CD4-positive, alpha-beta memory T cell (primary cell): ENCODE measurements around the gene PTPRT. TPM values are rescaled to one million over a fixed set of nuclear protein-coding genes. Genes with fewer than 3 reads are reported as not detected.
"Not testable (repeated sequence)": the region's sequence is repeated elsewhere in the genome, so short reads cannot be mapped to it uniquely, and the experiment has no call there.

ENCODE experiments used
- CTCF ChIA-PET: fragments of 350-600 bp; sonication (Branson Sonifier 250); formaldehyde crosslinking; loops from one replicate; lab custom pipeline; 2021; ENCODE audit warnings: inconsistent platforms; ENCODE audit not compliant: partially characterized antibody; lab: Charles Lee
- POLR2A ChIA-PET: fragments of 350-600 bp; sonication (Branson Sonifier 250); formaldehyde crosslinking; loops from one replicate; lab custom pipeline; 2021; ENCODE audit not compliant: partially characterized antibody; lab: Charles Lee
- DNase-seq, 5 donors: peaks; one replicate each; pipeline versions ENCODE4 v3.0.0 to v3.0.0-alpha.2; 2020 to 2022; ENCODE audit warnings: mixed read lengths in 1 of 5
- H3K27ac ChIP-seq: one replicate; pipeline ENCODE4 v1.7.0; 2013; ENCODE audit warnings: low read depth, low read length
- H3K27me3 ChIP-seq: 2 replicates; pipeline ENCODE4 v1.7.0; 2013; ENCODE audit warnings: mild to moderate bottlenecking, low read length, moderate library complexity; ENCODE audit not compliant: insufficient read depth
- H3K36me3 ChIP-seq: 2 replicates; pipeline ENCODE4 v1.7.0; 2013; ENCODE audit warnings: mild to moderate bottlenecking, low read length, moderate library complexity; ENCODE audit not compliant: insufficient read depth
- H3K4me1 ChIP-seq: 2 replicates; pipeline ENCODE4 v1.7.0; 2013; ENCODE audit warnings: mild to moderate bottlenecking, low read length, moderate library complexity; ENCODE audit not compliant: insufficient read depth
- H3K4me3 ChIP-seq, 2 donors: one replicate each; pipeline ENCODE4 v1.7.0; 2013; ENCODE audit warnings: low read length in 2 of 2, mild to moderate bottlenecking in 1 of 2
- H3K9me3 ChIP-seq, 2 donors: one replicate each; pipeline ENCODE4 v1.7.0; 2013; ENCODE audit warnings: low read length in 2 of 2, control low read depth in 1 of 2; ENCODE audit not compliant: control insufficient read depth in 1 of 2
- H3K27ac Mint-ChIP-seq, 7 donors: one replicate each; pipeline ENCODE4 v1.8.0; 2020 to 2021; ENCODE audit warnings: mixed read lengths in 7 of 7, mild to moderate bottlenecking in 6 of 7, inconsistent platforms in 3 of 7, moderate library complexity in 3 of 7
- H3K27me3 Mint-ChIP-seq, 2 donors: one replicate each; pipeline ENCODE4 v1.8.0; 2020 to 2021; ENCODE audit warnings: mixed read lengths in 2 of 2
- H3K36me3 Mint-ChIP-seq, 2 donors: one replicate each; pipeline ENCODE4 v1.8.0; 2020 to 2021; ENCODE audit warnings: mixed read lengths in 2 of 2, inconsistent platforms in 1 of 2, mild to moderate bottlenecking in 1 of 2
- H3K4me1 Mint-ChIP-seq, 4 donors: one replicate each; pipeline ENCODE4 v1.8.0; 2020 to 2021; ENCODE audit warnings: mixed read lengths in 4 of 4, mild to moderate bottlenecking in 1 of 4
- H3K4me3 Mint-ChIP-seq, 8 donors: one replicate each; pipeline ENCODE4 v1.8.0; 2020 to 2021; ENCODE audit warnings: mixed read lengths in 8 of 8, mild to moderate bottlenecking in 7 of 8, moderate library complexity in 6 of 8, inconsistent platforms in 3 of 8
- H3K9me3 Mint-ChIP-seq, 8 donors: one replicate each; pipeline ENCODE4 v1.8.0; 2020 to 2021; ENCODE audit warnings: mixed read lengths in 8 of 8, mild to moderate bottlenecking in 5 of 8, inconsistent platforms in 3 of 8, moderate library complexity in 1 of 8
- intact Hi-C: fragments of 100-400 bp; cut with micrococcal nuclease; formaldehyde crosslinking; loops from one replicate; pipeline ENCODE4 v1.15.1; 2023
- polyA plus RNA-seq, 2 donors: library from polyadenylated mRNA; unstranded; fragments of 300-500 nt; fragmentation: Illumina TruSeq; gene quantifications; one replicate each; pipeline ENCODE4 v1.2.3, GENCODE V29; 2021
- total RNA-seq, 2 experiments: library from RNA; stranded (reverse); gene quantifications; one replicate each; pipeline ENCODE4 v1.2.3, GENCODE V29; 2021

The PTPRT gene
- total and polyA plus RNA-seq, 4 experiments from 2014 or later, result not detected

DNA sequence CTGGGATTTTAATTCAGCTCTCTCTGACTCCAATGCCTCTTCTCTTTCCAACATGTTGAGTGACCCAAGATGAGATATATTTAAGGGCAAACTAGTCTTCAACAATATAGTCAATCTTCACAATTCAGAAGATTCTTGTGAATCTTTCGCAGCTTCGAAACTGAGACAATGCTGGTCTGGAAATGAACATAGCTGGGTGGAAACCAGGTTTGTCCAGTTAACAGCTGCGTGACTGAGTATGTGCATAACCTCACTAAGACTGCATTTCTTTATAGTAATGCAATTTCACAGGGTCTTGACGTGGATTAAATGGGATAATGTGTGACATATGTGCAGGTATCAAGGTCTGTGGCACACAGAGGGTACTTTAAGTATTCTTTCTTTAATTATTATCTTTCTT lies 18.9 kb downstream of the PTPRT start:
- H3K36me3 ChIP-seq, result no peaks in the 10 kb centered on the region
- no peak overlapping the region for H3K27ac ChIP-seq
- no peaks in the 10 kb centered on the region for H3K9me3 ChIP-seq
- CTCF ChIA-PET, result interaction anchor here (1.1 kb wide), 1 partner anchor 12 kb away, joined by 3 read pairs; no protein-coding TSS in a partner anchor
- intact Hi-C loops, result no loop called here
- H3K27ac Mint-ChIP-seq, result no peak overlapping the region
- no peak for DNase-seq
- H3K27me3 ChIP-seq, result no peaks in the 10 kb centered on the region
- H3K4me1 ChIP-seq, result no peaks in the 10 kb centered on the region
- H3K4me1 Mint-ChIP-seq, result no peaks in the 10 kb centered on the region
- no peak overlapping the region for H3K4me3 Mint-ChIP-seq
- POLR2A ChIA-PET, result no interaction called here
- no peak overlapping the region for H3K4me3 ChIP-seq
- H3K9me3 Mint-ChIP-seq, result no peaks in the 10 kb centered on the region
- no peaks in the 10 kb centered on the region for H3K27me3 Mint-ChIP-seq
- no peaks in the 10 kb centered on the region for H3K36me3 Mint-ChIP-seq

DNA sequence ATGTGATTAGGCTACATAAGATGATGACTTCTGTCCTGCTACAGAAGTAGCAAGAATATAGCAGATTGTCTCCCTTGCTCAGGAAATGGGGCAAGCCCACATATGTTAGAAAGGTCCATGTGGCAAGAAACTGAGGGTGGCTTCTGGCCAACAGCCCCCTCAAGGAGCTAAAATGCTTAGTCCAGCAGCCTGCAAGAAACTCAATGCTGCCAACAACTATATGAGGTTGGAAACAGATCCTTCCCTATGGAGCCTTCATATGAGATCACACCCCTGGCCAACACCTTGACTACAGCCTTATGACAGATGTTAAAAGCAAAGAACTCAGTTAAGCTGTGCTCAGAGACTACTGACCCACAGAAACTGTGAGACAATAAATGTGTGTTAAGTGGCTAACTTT lies 22.1 kb downstream of the PTPRT start:
- no peak overlapping the region for H3K27ac Mint-ChIP-seq
- Histone ChIP-seq H3K27ac (no peak overlapping the region), H3K36me3 (no peaks in the 10 kb centered on the region), H3K4me3 (no peak overlapping the region), H3K9me3 (no peaks in the 10 kb centered on the region), H3K4me1 (no peaks in the 10 kb centered on the region), H3K27me3 (no peaks in the 10 kb centered on the region)
- no peak overlapping the region for H3K4me3 Mint-ChIP-seq
- no peaks in the 10 kb centered on the region for H3K27me3 Mint-ChIP-seq
- no peaks in the 10 kb centered on the region for H3K36me3 Mint-ChIP-seq
- CTCF ChIA-PET, result no interaction called here
- DNase-seq, result no peak
- no peaks in the 10 kb centered on the region for H3K4me1 Mint-ChIP-seq
- POLR2A ChIA-PET, result no interaction called here
- intact Hi-C loops, result no loop called here
- H3K9me3 Mint-ChIP-seq, result peaks cover 0 to 3% (median 0%) of the 10 kb centered on the region in 8 donors

DNA sequence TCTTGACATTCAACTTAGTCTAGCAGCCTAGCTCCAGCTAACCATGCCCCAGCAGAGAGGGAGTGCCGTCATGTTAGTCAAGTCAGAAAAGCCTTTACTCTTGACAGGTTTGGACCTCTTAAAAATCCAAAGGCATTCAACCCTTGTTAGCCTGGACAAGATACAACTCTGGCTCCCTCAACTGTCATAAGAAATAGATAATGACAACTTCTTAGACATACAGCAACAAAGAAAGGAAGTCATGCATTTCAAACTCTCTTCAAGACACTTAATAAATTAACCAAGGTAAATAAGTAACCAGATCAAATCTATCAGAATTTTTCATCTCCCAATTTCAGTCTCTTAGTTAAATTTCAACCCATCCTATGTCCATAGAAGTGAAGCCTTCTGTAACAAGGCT lies 22.7 kb downstream of the PTPRT start:
- no peaks in the 10 kb centered on the region for H3K9me3 ChIP-seq
- H3K4me3 ChIP-seq, result no peak overlapping the region
- H3K36me3 ChIP-seq, result no peaks in the 10 kb centered on the region
- Mint-ChIP-seq H3K36me3 (no peaks in the 10 kb centered on the region), H3K9me3 (peaks cover 0 to 3% (median 0%) of the 10 kb centered on the region in 8 donors), H3K4me3 (no peak overlapping the region), H3K4me1 (no peaks in the 10 kb centered on the region), H3K27ac (no peak overlapping the region), H3K27me3 (no peaks in the 10 kb centered on the region)
- ChIA-PET POLR2A (no interaction called here), CTCF (no interaction called here)
- no peaks in the 10 kb centered on the region for H3K27me3 ChIP-seq
- intact Hi-C loops, result no loop called here
- DNase-seq, result no peak
- no peaks in the 10 kb centered on the region for H3K4me1 ChIP-seq
- H3K27ac ChIP-seq, result no peak overlapping the region

DNA sequence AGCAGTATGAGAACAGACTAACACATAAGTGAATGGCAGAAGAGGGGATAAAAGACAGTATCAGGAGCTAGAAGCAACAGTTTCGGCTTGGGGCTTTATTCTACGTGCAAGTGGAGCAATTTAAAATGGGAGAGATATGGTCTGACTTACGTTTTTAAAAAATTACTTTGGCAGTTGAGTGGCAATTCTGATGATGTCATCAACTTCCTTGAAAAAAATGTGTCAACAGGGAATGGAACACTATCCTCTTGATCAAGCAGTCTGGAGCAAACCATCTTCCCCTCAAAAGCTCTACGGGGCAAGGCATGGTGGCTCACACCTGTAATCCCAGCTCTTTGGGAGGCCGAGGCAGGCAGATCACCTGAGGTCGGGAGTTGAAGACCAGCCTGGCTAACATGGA lies 24.1 kb downstream of the PTPRT start:
- no peaks in the 10 kb centered on the region for H3K4me1 ChIP-seq
- Mint-ChIP-seq H3K27ac (no peak overlapping the region), H3K9me3 (peaks cover 0 to 3% (median 0%) of the 10 kb centered on the region in 8 donors), H3K4me3 (no peak overlapping the region), H3K36me3 (no peaks in the 10 kb centered on the region), H3K4me1 (no peaks in the 10 kb centered on the region), H3K27me3 (no peaks in the 10 kb centered on the region)
- H3K36me3 ChIP-seq, result no peaks in the 10 kb centered on the region
- intact Hi-C loops, result no loop called here
- H3K4me3 ChIP-seq, result no peak overlapping the region
- H3K27ac ChIP-seq, result no peak overlapping the region
- no peaks in the 10 kb centered on the region for H3K27me3 ChIP-seq
- POLR2A ChIA-PET, result no interaction called here
- CTCF ChIA-PET, result no interaction called here
- H3K9me3 ChIP-seq, result no peaks in the 10 kb centered on the region
- DNase-seq, result no peak

DNA sequence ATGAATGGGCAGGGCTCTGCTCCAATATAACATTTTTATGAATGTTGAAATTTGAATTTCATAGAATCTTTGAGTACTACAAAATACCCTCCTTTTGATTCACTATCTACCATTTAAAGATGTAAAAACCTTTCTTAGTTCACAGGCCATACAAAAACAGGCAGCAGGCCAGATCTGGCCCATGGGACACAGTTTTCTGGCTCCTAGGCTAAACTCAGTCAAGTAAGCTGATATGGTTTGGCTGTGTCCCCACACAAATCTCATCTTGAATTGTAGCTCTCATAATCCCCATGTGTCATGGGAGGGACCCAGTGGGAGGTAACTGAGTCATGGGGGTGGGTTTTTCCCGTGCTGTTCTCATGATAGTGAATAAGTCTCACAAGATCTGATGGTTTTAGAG lies 25.0 kb downstream of the PTPRT start:
- POLR2A ChIA-PET, DNase-seq, H3K27ac Mint-ChIP-seq, H3K4me1 Mint-ChIP-seq, H3K4me3 ChIP-seq, H3K27me3 ChIP-seq, H3K4me1 ChIP-seq, H3K36me3 ChIP-seq, CTCF ChIA-PET, H3K27ac ChIP-seq, H3K9me3 Mint-ChIP-seq, intact Hi-C loops, H3K4me3 Mint-ChIP-seq, H3K9me3 ChIP-seq, H3K27me3 Mint-ChIP-seq, H3K36me3 Mint-ChIP-seq: not testable (repeated sequence)

DNA sequence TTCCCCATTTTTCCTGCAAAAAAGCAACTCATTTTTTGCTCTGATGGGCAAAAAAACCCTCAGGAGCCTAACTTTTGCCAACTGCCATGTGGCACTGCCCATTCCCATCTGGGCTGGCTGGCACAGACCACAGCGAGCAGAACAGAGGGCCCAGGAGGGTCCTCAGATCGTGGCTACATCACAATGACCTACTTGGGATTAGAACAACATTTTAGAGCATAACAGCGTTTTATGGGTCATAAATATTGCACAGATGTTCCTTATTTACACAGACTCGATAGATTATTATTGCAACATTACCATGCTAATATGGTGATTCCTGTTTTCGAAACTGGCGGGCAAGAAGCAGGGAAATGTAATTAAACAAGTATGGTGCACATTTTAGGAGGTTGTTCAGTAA lies 28.0 kb downstream of the PTPRT start:
- Mint-ChIP-seq H3K27me3 (no peaks in the 10 kb centered on the region), H3K27ac (no peak overlapping the region), H3K4me3 (no peak overlapping the region), H3K36me3 (no peaks in the 10 kb centered on the region), H3K4me1 (no peaks in the 10 kb centered on the region), H3K9me3 (peaks cover 0 to 9% (median 1%) of the 10 kb centered on the region in 8 donors)
- intact Hi-C loops, result no loop called here
- H3K4me1 ChIP-seq, result no peaks in the 10 kb centered on the region
- CTCF ChIA-PET, result no interaction called here
- no peak overlapping the region for H3K4me3 ChIP-seq
- POLR2A ChIA-PET, result no interaction called here
- no peaks in the 10 kb centered on the region for H3K36me3 ChIP-seq
- H3K9me3 ChIP-seq, result no peaks in the 10 kb centered on the region
- no peak for DNase-seq
- no peaks in the 10 kb centered on the region for H3K27me3 ChIP-seq
- no peak overlapping the region for H3K27ac ChIP-seq

DNA sequence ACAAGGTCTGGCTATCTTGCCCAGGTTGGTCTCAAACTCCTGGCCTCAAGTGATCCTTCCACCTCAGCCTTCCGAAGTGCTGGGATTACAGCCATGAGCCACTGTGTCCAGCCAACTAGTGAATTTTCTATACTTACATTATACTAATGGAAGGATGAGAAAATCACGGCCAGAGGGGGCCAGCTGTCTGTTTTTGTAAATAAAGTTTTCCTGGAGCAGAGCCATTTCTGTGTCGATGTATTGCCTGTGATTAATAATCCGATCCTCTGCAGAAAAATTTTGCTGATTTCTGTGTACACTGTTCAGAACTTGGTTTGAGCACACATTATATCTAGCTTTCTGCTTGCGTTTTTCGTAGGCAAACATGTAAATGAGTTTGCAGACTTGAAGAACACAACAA lies 28.8 kb downstream of the PTPRT start:
- Mint-ChIP-seq H3K27me3 (no peaks in the 10 kb centered on the region), H3K4me3 (no peak overlapping the region), H3K4me1 (no peaks in the 10 kb centered on the region), H3K9me3 (peaks cover 0 to 9% (median 1%) of the 10 kb centered on the region in 8 donors), H3K36me3 (no peaks in the 10 kb centered on the region), H3K27ac (no peak overlapping the region)
- H3K4me3 ChIP-seq, result no peak overlapping the region
- H3K27me3 ChIP-seq, result no peaks in the 10 kb centered on the region
- no peak for DNase-seq
- POLR2A ChIA-PET, result no interaction called here
- intact Hi-C loops, result no loop called here
- H3K9me3 ChIP-seq, result no peaks in the 10 kb centered on the region
- no peak overlapping the region for H3K27ac ChIP-seq
- no peaks in the 10 kb centered on the region for H3K36me3 ChIP-seq
- H3K4me1 ChIP-seq, result no peaks in the 10 kb centered on the region
- CTCF ChIA-PET, result no interaction called here

DNA sequence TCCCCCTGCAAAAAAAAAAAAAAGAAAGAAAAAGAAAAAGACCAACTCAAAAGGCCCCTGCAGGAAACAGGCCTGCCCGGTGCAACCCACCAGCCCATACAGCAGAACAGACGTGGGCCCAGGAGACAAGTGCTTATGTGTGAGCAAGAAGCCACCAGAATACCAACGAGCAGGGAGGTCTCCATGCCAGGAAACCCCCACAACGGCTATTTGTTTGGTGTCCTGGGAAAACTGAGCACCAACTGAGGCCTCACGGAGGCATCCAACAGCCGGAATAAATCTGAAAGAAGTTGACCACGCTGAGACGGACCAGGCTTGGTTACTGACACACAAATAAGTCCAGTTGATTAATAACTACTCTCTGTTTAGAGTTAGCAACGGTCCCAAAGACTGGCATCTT lies 29.7 kb downstream of the PTPRT start:
- intact Hi-C loops, result no loop called here
- Histone ChIP-seq H3K4me1 (no peaks in the 10 kb centered on the region), H3K36me3 (no peaks in the 10 kb centered on the region), H3K27me3 (no peaks in the 10 kb centered on the region), H3K4me3 (no peak overlapping the region), H3K9me3 (no peaks in the 10 kb centered on the region), H3K27ac (no peak overlapping the region)
- H3K9me3 Mint-ChIP-seq, result peaks cover 0 to 9% (median 3%) of the 10 kb centered on the region in 8 donors
- POLR2A ChIA-PET, result interaction anchor here (0.5 kb wide), 1 partner anchor 8 kb away, joined by 3 read pairs; no protein-coding TSS in a partner anchor
- H3K27me3 Mint-ChIP-seq, result no peaks in the 10 kb centered on the region
- no peaks in the 10 kb centered on the region for H3K36me3 Mint-ChIP-seq
- DNase-seq, result no peak
- no peaks in the 10 kb centered on the region for H3K4me1 Mint-ChIP-seq
- H3K27ac Mint-ChIP-seq, result no peak overlapping the region
- no peak overlapping the region for H3K4me3 Mint-ChIP-seq
- CTCF ChIA-PET, result no interaction called here
